Neutrophil (primary cell): Measurements from ENCODE around the gene SLX9.

Experiments
- H3K27ac ChIP-seq: fragments of 200-600 bp; sonication (generic); 2 replicates; pipeline ENCODE4 v1.5.1; 2016; ENCODE audit warnings: mild to moderate bottlenecking, moderate library complexity
- H3K27me3 ChIP-seq: fragments of 200-600 bp; sonication (generic); 2 replicates; pipeline ENCODE4 v1.6.0; 2016; ENCODE audit warnings: mild to moderate bottlenecking
- H3K36me3 ChIP-seq: fragments of 200-600 bp; sonication (generic); 2 replicates; pipeline ENCODE4 v1.5.1; 2017
- H3K4me1 ChIP-seq, 2 experiments: fragments of 200-600 bp in 1 of 2; sonication (generic) in 1 of 2; 1 replicate in 1 of 2; 2 replicates in 1 of 2; pipeline versions ENCODE4 v1.5.1 to v1.6.1; 2013 to 2016; ENCODE audit warnings: low read depth in 1 of 2, low read length in 1 of 2, mild to moderate bottlenecking in 1 of 2, moderate library complexity in 1 of 2; ENCODE audit not compliant: control insufficient read depth in 1 of 2, insufficient read depth in 1 of 2
- H3K4me3 ChIP-seq, 2 experiments: fragments of 200-600 bp in 1 of 2; sonication (generic) in 1 of 2; 1 replicate in 1 of 2; 2 replicates in 1 of 2; pipeline ENCODE4 v1.5.1; 2013 to 2016; ENCODE audit warnings: low read depth in 1 of 2, low read length in 1 of 2, mild to moderate bottlenecking in 1 of 2, moderate library complexity in 1 of 2
- H3K9me3 ChIP-seq: fragments of 200-600 bp; sonication (generic); 2 replicates; pipeline ENCODE4 v1.5.1; 2016
- TF ChIP-seq, protein P1 (sequence below): fragments of 200-600 bp; sonication (generic); IDR thresholded peaks from 2 replicates; pipeline ENCODE4 v1.5.1; 2016; ENCODE audit warnings: antibody characterized with exemption

Gene SLX9

DNA sequence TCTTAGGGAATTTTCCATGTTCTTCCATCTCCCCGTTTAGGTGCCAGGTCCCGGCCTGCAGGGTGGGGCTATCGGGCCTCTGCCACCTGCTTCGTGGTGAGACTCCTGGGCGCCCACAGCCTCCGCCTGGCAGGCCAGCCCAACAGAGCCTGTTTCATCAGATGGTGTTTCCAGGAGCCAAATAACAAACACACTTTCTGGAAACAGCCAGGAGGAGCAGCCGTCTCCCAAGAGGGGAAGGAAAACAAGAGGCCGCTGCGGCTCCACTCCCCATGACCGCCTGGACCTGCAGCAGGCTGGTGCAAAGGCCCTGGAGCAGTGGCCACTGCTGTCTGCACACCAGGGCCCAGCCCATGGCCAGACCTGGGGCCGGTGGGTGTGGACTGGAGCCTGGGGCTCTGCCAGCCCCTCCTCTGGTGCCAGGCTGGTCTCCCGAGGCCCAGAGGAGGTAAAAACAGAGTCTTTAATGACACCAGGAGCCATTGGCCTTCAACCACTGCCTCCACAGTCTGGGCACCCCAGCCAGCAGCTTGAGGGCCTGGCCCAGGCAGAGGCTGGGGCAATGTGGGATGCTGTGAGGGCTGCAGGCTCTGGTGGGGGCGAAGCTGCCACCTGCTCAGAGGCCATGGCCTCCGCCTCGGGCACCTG, 55.0 kb downstream of the SLX9 start:
- Histone ChIP-seq H3K27ac (no peak overlapping the region), H3K36me3 (no peaks in the 10 kb centered on the region), H3K27me3 (no peaks in the 10 kb centered on the region), H3K4me1 (no peaks in the 10 kb centered on the region), H3K9me3 (no peaks in the 10 kb centered on the region), H3K4me3 (no peak overlapping the region)
- TF ChIP-seq, protein P1, sequence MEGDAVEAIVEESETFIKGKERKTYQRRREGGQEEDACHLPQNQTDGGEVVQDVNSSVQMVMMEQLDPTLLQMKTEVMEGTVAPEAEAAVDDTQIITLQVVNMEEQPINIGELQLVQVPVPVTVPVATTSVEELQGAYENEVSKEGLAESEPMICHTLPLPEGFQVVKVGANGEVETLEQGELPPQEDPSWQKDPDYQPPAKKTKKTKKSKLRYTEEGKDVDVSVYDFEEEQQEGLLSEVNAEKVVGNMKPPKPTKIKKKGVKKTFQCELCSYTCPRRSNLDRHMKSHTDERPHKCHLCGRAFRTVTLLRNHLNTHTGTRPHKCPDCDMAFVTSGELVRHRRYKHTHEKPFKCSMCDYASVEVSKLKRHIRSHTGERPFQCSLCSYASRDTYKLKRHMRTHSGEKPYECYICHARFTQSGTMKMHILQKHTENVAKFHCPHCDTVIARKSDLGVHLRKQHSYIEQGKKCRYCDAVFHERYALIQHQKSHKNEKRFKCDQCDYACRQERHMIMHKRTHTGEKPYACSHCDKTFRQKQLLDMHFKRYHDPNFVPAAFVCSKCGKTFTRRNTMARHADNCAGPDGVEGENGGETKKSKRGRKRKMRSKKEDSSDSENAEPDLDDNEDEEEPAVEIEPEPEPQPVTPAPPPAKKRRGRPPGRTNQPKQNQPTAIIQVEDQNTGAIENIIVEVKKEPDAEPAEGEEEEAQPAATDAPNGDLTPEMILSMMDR: no peak

DNA sequence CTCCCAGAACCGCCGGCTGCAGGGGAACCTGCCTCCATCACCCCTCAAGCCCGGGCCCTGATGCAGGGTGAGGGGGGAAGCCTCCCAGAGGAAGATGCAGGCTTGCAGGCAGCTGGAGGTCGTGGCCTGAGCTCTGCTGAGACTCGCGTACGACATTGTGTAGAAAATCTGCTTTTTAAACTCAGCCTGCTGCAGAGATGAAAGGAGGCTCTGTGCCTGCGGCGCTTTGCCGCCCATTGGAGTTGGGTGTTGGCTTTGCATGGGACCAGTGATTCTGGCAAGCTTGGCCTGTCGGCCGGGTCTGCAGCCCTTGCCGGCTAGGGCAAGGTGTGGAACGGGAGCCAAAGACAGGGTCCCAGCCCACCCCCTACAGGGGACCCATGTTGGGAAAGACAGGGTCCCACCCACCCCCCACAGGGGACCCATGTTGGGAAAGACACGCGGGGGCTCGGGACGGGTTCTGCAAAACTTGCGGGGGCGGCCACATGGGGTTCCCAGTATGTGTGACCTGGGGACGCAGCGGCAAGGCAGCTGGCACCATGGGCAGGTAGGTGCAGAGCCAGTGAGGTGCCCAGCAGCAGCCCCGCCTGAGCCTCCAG, 55.6 kb downstream of the SLX9 start:
- no peaks in the 10 kb centered on the region for H3K27me3 ChIP-seq
- H3K4me1 ChIP-seq: no peaks in the 10 kb centered on the region
- TF ChIP-seq, protein P1: no peak
- H3K36me3 ChIP-seq: no peaks in the 10 kb centered on the region
- no peaks in the 10 kb centered on the region for H3K9me3 ChIP-seq
- no peak overlapping the region for H3K4me3 ChIP-seq
- no peak overlapping the region for H3K27ac ChIP-seq

DNA sequence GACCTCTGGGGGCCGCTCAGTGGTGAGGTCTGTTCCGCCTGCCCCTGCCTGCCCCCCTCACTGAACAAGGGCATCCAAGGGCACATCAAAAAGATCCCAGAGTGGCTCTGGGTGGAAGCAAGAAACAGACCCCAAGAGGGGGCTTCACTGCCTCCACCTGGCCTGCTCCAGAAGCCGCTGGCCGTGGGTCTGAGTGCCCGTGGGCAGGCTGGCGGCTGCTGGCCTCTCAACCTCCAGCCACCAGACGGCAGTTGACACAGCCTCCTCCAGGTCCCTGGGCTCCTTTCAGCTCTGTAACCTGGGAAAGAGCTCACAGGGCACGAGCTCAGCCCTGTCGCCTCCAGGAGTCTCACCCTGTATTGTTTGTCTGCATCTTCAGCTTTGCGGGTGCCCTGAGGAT, 56.3 kb downstream of the SLX9 start:
- TF ChIP-seq, protein P1: no peak
- Histone ChIP-seq H3K4me1 (no peaks in the 10 kb centered on the region), H3K4me3 (no peak overlapping the region), H3K27ac (no peak overlapping the region), H3K36me3 (no peaks in the 10 kb centered on the region), H3K9me3 (no peaks in the 10 kb centered on the region), H3K27me3 (no peaks in the 10 kb centered on the region)

GRCh38 chr21:44996501-44996921, 56.7 kb downstream of the SLX9 start:
- H3K27me3 ChIP-seq: peaks cover 4% of the 10 kb centered on the region
- TF ChIP-seq, protein P1: no peak
- H3K4me1 ChIP-seq: no peaks in the 10 kb centered on the region
- H3K36me3 ChIP-seq: no peaks in the 10 kb centered on the region
- H3K9me3 ChIP-seq: no peaks in the 10 kb centered on the region
- H3K4me3 ChIP-seq: no peak overlapping the region
- H3K27ac ChIP-seq: no peak overlapping the region

DNA sequence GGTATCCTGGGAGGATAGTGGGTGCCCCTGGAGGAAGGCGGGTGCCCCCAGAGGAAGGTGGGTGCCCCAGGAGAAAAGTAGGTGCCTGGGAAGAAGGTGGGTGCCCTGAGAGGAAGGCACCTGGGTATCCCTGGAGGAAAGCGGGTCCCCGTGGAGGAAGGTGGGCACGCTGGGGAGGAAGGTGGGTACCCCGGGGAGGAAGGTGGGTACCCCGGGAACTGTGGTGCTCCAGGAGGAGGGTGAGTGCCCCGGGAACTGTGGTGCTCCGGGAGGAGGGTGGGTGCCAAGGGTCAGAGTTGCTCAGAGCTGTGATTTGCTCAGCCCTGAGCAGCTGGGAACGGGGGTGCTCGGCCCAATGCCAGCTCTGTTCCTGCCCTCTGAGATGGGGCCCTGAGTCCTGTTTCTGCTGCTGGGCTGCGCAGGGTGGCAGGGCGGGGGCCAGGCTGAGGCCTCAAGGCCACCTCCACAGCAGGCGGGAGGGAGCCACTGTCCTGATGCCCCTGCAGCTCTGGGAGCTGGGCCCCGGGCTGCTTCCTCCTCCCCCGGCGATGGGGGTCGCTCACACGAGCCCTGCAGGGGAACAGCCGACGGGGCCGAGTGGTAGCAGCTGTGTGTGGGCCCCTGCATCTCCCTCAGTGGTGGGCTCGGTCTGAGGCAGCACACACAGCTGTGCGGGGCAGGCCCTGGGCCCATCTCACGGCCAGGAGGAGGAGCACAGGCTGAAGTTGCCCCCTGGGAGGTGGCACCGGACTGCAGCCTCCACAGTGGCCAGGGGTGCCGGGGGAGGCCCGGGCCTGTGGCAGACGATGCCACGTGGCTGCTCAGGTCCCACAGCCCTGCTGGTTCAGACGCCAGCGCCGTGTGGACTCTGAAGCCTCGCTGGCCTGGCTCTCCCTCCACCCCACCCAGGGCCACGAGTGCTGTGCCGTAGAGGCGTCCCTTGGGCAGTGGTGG, 57.4 kb downstream of the SLX9 start:
- Histone ChIP-seq H3K36me3 (no peaks in the 10 kb centered on the region), H3K27ac (no peak overlapping the region), H3K4me1 (no peaks in the 10 kb centered on the region), H3K4me3 (no peak overlapping the region), H3K27me3 (peaks cover 5% of the 10 kb centered on the region), H3K9me3 (no peaks in the 10 kb centered on the region)
- TF ChIP-seq, protein P1: no peak
